Measurements from ENCODE around the gene ZNF175.

The ZNF175 gene

DNA sequence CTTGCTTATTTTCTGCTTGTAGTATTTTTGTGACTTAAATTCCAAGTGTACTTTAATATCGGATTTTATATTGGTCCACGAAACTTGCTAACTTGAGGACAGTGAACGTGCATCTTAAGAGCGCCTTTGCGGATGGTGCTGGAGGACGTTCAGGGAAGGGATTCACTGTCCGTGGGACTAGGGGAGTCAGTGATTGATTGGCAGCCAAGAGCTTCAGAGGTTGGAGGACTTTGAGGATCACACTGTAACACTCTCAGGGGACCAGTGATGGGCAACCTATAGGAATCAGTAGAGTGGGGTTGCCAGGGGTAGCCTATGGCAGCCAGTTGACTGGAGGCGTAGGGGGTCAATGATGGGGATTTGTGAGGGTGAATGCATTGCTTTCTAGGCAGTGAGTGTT is 516 bp downstream of the ZNF175 start:
- peak overlapping the region; percentile 63 to 73 for H3K4me3 ChIP-seq (replicated peaks in 1 of 2; ENCODE audit: low read depth in 2 of 2, low read length in 2 of 2)
- TF ChIP-seq, protein P1, sequence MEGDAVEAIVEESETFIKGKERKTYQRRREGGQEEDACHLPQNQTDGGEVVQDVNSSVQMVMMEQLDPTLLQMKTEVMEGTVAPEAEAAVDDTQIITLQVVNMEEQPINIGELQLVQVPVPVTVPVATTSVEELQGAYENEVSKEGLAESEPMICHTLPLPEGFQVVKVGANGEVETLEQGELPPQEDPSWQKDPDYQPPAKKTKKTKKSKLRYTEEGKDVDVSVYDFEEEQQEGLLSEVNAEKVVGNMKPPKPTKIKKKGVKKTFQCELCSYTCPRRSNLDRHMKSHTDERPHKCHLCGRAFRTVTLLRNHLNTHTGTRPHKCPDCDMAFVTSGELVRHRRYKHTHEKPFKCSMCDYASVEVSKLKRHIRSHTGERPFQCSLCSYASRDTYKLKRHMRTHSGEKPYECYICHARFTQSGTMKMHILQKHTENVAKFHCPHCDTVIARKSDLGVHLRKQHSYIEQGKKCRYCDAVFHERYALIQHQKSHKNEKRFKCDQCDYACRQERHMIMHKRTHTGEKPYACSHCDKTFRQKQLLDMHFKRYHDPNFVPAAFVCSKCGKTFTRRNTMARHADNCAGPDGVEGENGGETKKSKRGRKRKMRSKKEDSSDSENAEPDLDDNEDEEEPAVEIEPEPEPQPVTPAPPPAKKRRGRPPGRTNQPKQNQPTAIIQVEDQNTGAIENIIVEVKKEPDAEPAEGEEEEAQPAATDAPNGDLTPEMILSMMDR (IDR thresholded peaks at IDR 0.05; ENCODE audit: low read depth, low read length): no peak
- peak in 1 of 2 donors; percentile 15 for DNase-seq (ENCODE audit: low read depth in 2 of 2)

DNA sequence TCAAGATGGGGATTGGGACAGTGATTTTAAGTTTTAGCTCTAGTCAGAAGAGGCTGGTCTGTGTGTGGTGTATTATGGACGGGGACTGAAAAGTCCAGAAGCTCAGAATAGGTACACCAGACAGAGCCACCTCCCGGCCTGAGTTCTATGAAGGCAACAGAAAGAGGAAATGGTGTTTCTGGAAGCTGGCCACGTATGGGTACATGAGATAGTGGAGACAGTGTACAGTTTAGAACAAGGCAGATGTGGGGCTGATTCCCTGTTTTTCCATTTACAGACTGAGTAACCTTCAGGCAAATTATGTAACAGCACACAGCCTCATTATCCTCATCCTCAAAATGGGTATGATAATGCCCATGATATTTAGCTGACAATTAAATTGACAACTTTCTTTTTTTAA is 1.3 kb downstream of the ZNF175 start:
- TF ChIP-seq, protein P1 (IDR thresholded peaks at IDR 0.05; ENCODE audit: low read depth, low read length): no peak
- peak; percentile 17 to 35 for DNase-seq (ENCODE audit: low read depth in 2 of 2)
- peak overlapping the region; percentile 63 to 73 for H3K4me3 ChIP-seq (replicated peaks in 1 of 2; ENCODE audit: low read depth in 2 of 2, low read length in 2 of 2)

DNA sequence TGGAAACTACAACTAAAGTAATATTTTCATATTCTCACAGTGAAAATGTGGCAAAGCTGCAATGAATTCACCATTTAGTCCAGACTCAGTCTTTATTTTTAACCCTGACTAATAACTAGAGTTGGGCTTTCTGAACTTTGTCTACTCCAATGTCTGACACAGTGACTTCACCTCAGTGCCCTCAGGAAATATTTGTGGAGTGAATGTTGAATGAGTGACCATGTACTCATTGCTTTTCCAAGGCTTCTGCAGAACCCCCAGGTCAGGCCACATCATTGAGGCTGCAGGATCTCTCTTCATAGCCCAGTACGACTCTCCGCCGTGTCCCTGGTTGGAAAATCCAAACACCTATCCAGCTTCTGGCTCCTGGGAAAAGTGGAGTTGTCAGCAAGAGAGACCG is 1.8 kb downstream of the ZNF175 start:
- TF ChIP-seq, protein P1 (IDR thresholded peaks at IDR 0.05; ENCODE audit: low read depth, low read length): no peak
- H3K4me3 ChIP-seq (replicated peaks in 1 of 2; ENCODE audit: low read depth in 2 of 2, low read length in 2 of 2): peak overlapping the region in 1 of 2 donors; percentile 73
- peak; percentile 11 to 93 for DNase-seq (ENCODE audit: low read depth in 2 of 2)

DNA sequence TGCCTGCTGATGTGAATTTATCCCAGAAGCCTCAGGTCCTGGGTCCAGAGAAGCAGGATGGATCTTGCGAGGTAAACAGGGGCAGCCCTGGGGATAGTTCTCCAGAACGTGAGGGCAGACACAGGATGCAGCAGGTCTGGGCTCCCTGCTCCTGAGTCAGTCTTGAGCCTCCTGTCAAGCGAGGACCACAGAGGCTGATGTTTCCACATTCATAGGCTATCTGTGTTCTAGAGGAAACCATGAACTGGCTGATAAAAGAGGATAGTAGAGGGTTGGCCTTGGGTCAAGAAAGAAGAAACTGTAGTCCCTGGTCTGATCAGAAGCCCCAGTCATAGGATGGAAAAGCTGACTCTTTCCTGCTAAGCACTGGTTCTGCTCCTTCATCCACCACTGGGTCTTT is 2.2 kb downstream of the ZNF175 start:
- peak in 1 of 2 donors; percentile 46 for DNase-seq (ENCODE audit: low read depth in 2 of 2)
- peak overlapping the region in 1 of 2 donors; percentile 3 for H3K4me3 ChIP-seq (replicated peaks in 1 of 2; ENCODE audit: low read depth in 2 of 2, low read length in 2 of 2)
- TF ChIP-seq, protein P1 (IDR thresholded peaks at IDR 0.05; ENCODE audit: low read depth, low read length): no peak

DNA sequence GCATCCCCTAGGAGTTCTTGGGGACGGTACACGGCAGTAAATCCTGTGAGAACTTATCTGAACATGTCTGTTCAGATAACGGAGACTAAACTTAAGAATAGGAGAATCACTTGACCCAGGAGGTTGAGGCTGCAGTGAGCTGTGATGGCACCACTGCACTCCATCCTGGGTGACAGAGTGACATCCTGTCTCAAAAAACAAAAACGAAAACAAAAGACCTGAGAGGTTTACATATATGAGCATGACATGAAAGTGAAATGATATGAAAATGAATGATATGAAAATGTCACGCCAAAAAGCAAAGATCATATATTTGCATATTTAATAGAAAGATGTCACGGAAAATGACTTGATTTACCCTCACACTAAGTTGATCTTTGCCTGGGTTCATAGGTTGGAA is 5.8 kb downstream of the ZNF175 start:
- no peak overlapping the region for H3K4me3 ChIP-seq (replicated peaks in 1 of 2; ENCODE audit: low read depth in 2 of 2, low read length in 2 of 2)
- no peak for DNase-seq (ENCODE audit: low read depth in 2 of 2)
- TF ChIP-seq, protein P1 (IDR thresholded peaks at IDR 0.05; ENCODE audit: low read depth, low read length): no peak

DNA sequence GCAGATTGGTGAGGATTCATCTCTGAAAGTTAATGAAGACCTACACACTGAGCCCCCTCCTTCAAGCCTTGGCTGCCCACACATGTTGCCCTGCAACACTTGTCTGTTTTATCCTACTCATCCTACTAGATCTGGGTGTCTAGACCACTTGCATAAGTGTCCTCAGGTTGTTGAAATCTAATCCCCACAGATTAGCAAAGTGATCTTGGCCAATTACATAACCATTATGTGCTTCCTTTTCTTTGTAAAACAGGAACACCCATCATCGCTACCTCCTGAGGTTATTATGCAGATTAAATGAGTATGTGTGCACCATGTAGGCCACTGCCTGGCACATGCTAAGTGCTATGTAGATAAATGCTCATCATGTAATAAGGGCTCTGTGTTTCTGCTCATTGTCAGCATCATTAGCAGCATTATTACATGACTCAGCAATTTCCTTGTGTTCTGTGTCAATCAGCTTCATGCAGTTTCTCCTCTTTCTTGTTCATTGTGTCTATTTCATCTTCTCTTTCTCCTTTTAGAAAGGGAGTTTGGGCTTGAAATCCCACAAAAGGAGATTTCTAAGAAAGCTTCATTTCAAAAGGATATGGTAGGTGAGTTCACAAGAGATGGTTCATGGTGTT is 15.1 kb downstream of the ZNF175 start:
- no peak for DNase-seq (ENCODE audit: low read depth in 2 of 2)
- no peak overlapping the region for H3K4me3 ChIP-seq (replicated peaks in 1 of 2; ENCODE audit: low read depth in 2 of 2, low read length in 2 of 2)
- TF ChIP-seq, protein P1 (IDR thresholded peaks at IDR 0.05; ENCODE audit: low read depth, low read length): no peak

DNA sequence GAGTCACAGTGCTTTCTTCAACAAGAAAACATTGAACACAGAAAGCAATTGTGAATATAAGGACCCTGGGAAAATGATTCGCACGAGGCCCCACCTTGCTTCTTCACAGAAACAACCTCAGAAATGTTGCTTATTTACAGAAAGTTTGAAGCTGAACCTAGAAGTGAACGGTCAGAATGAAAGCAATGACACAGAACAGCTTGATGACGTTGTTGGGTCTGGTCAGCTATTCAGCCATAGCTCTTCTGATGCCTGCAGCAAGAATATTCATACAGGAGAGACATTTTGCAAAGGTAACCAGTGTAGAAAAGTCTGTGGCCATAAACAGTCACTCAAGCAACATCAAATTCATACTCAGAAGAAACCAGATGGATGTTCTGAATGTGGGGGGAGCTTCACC is 15.7 kb downstream of the ZNF175 start:
- TF ChIP-seq, protein P1 (IDR thresholded peaks at IDR 0.05; ENCODE audit: low read depth, low read length): no peak
- no peak for DNase-seq (ENCODE audit: low read depth in 2 of 2)
- no peak overlapping the region for H3K4me3 ChIP-seq (replicated peaks in 1 of 2; ENCODE audit: low read depth in 2 of 2, low read length in 2 of 2)

Data from cardiac fibroblast (primary cell).